Kasumi-1 (cell line): ENCODE data around the gene FDPS.

Source experiments
- DNase-seq, 2 experiments: peaks; one replicate each; lab custom pipeline; 2025; lab: John Stamatoyannopoulos, UW

The FDPS gene

GRCh38 chr1:155308493-155309422, at the start of gene FDPS:
Gene FDPS, plus strand, starts transcription at chr1:155308866. Its CDS starts 924 bp downstream, at chr1:155309790.
- DNase-seq, result peak; percentile 98 to 99

GRCh38 chr1:155260276-155260675, 48.4 kb upstream of the FDPS start:
- no peak for DNase-seq

GRCh38 chr1:155261493-155261851, 47.2 kb upstream of the FDPS start:
- peak; percentile 38 to 53 for DNase-seq

- peak; percentile 98 to 99 for DNase-seq
Observed at GRCh38 chr1:155261852-155262673, 46.6 kb upstream of the FDPS start, which contains the start of gene SCAMP3. Gene SCAMP3, minus strand, starts transcription at chr1:155262360. Its CDS starts 209 bp downstream, at chr1:155262151.

GRCh38 chr1:155263067-155263466, 45.6 kb upstream of the FDPS start:
- DNase-seq, result no peak

GRCh38 chr1:155266553-155266952, 42.1 kb upstream of the FDPS start:
- DNase-seq, result no peak

GRCh38 chr1:155267373-155267772, 41.3 kb upstream of the FDPS start:
- DNase-seq, result no peak

- DNase-seq, result no peak
Observed at GRCh38 chr1:155268630-155269029, 40.0 kb upstream of the FDPS start.

GRCh38 chr1:155269381-155269780, 39.3 kb upstream of the FDPS start:
- no peak for DNase-seq

- peak; percentile 43 to 51 for DNase-seq
Observed at GRCh38 chr1:155272466-155273342, 36.0 kb upstream of the FDPS start.

- DNase-seq, result peak; percentile 95 to 96
Observed at GRCh38 chr1:155273343-155274245, 35.1 kb upstream of the FDPS start, which contains the start of gene CLK2. Gene CLK2, minus strand, starts transcription at chr1:155273504. Its CDS starts 2,527 bp downstream, at chr1:155270977.

GRCh38 chr1:155277070-155277901, 31.4 kb upstream of the FDPS start, which contains the start of gene HCN3:
Gene HCN3, plus strand, starts transcription at chr1:155277463. Its CDS starts 128 bp downstream, at chr1:155277591.
- peak; percentile 95 to 96 for DNase-seq

- peak; percentile 50 to 51 for DNase-seq
Observed at GRCh38 chr1:155277902-155278688, 30.6 kb upstream of the FDPS start.

- DNase-seq, result no peak
Observed at GRCh38 chr1:155278689-155279160, 29.9 kb upstream of the FDPS start.

- DNase-seq, result no peak
Observed at GRCh38 chr1:155279268-155279667, 29.4 kb upstream of the FDPS start.

GRCh38 chr1:155282488-155283091, 26.1 kb upstream of the FDPS start:
- no peak for DNase-seq

GRCh38 chr1:155284476-155284875, 24.2 kb upstream of the FDPS start:
- DNase-seq, result no peak

GRCh38 chr1:155285063-155285462, 23.6 kb upstream of the FDPS start:
- no peak for DNase-seq
